Measurements from ENCODE around the gene NUDT16L1. TPM values are rescaled to one million over a fixed set of nuclear protein-coding genes. Genes with fewer than 3 reads are reported as not detected.

NUDT16L1 gene
- total and polyA plus RNA-seq, 2 of the 4 experiments (the other 2 are of a cell fraction), result 22.9 to 44.3 TPM

DNA sequence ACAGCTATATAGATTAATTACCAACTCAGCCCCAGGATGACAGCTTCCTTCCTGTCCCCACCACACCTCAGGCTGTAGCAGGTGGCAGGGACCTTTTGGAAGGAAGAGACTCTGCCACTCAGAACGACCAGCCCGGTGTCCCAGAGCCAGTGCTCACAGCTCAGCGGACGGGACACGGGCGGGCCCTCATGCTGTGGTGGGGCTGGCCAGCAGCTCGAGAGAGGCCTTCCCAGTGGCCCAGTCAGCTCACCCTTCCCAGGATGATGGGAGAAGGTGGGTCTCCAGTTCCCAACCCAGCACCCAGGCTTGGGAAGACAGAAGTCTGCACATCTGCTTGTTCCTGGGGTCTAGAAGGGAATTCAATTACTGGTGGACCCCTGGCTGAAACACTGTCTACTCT, 10.5 kb downstream of the NUDT16L1 start:
- WGBS, 2 experiments (ENCODE audit: extremely low coverage in 2 of 2, insufficient read length in 1 of 2), result no CpG with 5 or more reads among the region's 7 CpGs
- no peaks in the 10 kb centered on the region for H3K9me3 ChIP-seq (ENCODE audit: control insufficient read depth, insufficient read depth, low read length)
- CTCF ChIA-PET, result no interaction called here
- no peak overlapping the region for H2BK5ac ChIP-seq (ENCODE audit: low read depth, low read length, poor library complexity, severe bottlenecking)
- in situ Hi-C loops (cut with MboI; ENCODE audit: low sequenced_read_pairs) (no loop called here), intact Hi-C loops (cut with micrococcal nuclease) (no loop called here), dilution Hi-C loops (cut with HindIII; ENCODE audit: low sequenced_read_pairs, unreplicated experiment) (no loop called here)
- no peak overlapping the region for H2AK5ac ChIP-seq (ENCODE audit: low read depth, low read length)
- H3K27ac ChIP-seq (ENCODE audit: insufficient read depth, low read length), result no peak overlapping the region
- H3K4ac ChIP-seq (ENCODE audit: low read depth, low read length), result no peak overlapping the region
- H2BK20ac ChIP-seq (ENCODE audit: low read depth, low read length), result no peak overlapping the region
- no peaks in the 10 kb centered on the region for H3K27me3 ChIP-seq (ENCODE audit: control insufficient read depth, insufficient read depth, low read length)
- H3K23ac ChIP-seq (ENCODE audit: low read depth, low read length), result no peak overlapping the region
- H2AK9ac ChIP-seq (replicated peaks; ENCODE audit: low read depth, low read length, poor library complexity), result no peak overlapping the region
- 0 out of 2 replicates have a peak, but pooled peaks cover 3% of the 10 kb centered on the region for H3K9me1 ChIP-seq (ENCODE audit: insufficient read depth, low read length)
- ATAC-seq (ENCODE audit: low read depth) (no peak), DNase-seq (no peak)
- no peak overlapping the region for H2BK15ac ChIP-seq (ENCODE audit: low read depth, low read length)
- no peak overlapping the region for H4K91ac ChIP-seq (ENCODE audit: insufficient read depth, low read depth, low read length)
- TF ChIP-seq MAFK (IDR thresholded peaks at IDR 0.05; ENCODE audit: low read depth, low read length) (no peak), FOS (IDR thresholded peaks at IDR 0.05; ENCODE audit: low read depth, low read length) (no peak), RAD21 (IDR thresholded peaks at IDR 0.05; ENCODE audit: low read length) (no peak), RCOR1 (IDR thresholded peaks at IDR 0.05; ENCODE audit: insufficient replicate concordance, low read length) (no peak), CHD1 (IDR thresholded peaks at IDR 0.05; ENCODE audit: low read depth, low read length) (no peak), SMC3 (IDR thresholded peaks at IDR 0.05; ENCODE audit: low read depth, low read length) (no peak), POLR2A (IDR thresholded peaks at IDR 0.05; ENCODE audit: low read depth, low read length) (no peak), RFX5 (IDR thresholded peaks at IDR 0.05; ENCODE audit: low read depth, low read length) (no peak), MXI1 (IDR thresholded peaks at IDR 0.05; ENCODE audit: borderline replicate concordance, low read depth, low read length) (no peak), MAZ (IDR thresholded peaks at IDR 0.05; ENCODE audit: borderline replicate concordance, low read depth, low read length) (no peak), CEBPB (IDR thresholded peaks at IDR 0.05; ENCODE audit: low read depth, low read length) (no peak)
- TF ChIP-seq, protein P1, sequence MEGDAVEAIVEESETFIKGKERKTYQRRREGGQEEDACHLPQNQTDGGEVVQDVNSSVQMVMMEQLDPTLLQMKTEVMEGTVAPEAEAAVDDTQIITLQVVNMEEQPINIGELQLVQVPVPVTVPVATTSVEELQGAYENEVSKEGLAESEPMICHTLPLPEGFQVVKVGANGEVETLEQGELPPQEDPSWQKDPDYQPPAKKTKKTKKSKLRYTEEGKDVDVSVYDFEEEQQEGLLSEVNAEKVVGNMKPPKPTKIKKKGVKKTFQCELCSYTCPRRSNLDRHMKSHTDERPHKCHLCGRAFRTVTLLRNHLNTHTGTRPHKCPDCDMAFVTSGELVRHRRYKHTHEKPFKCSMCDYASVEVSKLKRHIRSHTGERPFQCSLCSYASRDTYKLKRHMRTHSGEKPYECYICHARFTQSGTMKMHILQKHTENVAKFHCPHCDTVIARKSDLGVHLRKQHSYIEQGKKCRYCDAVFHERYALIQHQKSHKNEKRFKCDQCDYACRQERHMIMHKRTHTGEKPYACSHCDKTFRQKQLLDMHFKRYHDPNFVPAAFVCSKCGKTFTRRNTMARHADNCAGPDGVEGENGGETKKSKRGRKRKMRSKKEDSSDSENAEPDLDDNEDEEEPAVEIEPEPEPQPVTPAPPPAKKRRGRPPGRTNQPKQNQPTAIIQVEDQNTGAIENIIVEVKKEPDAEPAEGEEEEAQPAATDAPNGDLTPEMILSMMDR (conservative IDR thresholded peaks at IDR 0.05; ENCODE audit: low read depth, low read length), result no peak
- TF ChIP-seq, protein P2, sequence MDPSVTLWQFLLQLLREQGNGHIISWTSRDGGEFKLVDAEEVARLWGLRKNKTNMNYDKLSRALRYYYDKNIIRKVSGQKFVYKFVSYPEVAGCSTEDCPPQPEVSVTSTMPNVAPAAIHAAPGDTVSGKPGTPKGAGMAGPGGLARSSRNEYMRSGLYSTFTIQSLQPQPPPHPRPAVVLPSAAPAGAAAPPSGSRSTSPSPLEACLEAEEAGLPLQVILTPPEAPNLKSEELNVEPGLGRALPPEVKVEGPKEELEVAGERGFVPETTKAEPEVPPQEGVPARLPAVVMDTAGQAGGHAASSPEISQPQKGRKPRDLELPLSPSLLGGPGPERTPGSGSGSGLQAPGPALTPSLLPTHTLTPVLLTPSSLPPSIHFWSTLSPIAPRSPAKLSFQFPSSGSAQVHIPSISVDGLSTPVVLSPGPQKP (IDR thresholded peaks at IDR 0.05; ENCODE audit: borderline replicate concordance, low read depth, low read length), result no peak
- TF ChIP-seq, protein P3, sequence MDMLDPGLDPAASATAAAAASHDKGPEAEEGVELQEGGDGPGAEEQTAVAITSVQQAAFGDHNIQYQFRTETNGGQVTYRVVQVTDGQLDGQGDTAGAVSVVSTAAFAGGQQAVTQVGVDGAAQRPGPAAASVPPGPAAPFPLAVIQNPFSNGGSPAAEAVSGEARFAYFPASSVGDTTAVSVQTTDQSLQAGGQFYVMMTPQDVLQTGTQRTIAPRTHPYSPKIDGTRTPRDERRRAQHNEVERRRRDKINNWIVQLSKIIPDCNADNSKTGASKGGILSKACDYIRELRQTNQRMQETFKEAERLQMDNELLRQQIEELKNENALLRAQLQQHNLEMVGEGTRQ (IDR thresholded peaks at IDR 0.05; ENCODE audit: low read depth, low read length), result no peak
- no peak overlapping the region for H2AFZ ChIP-seq (replicated peaks; ENCODE audit: low read length, poor library complexity)
- H4K20me1 ChIP-seq (ENCODE audit: insufficient read depth, low read length), result 0 out of 2 replicates have a peak, but pooled peaks cover 3% of the 10 kb centered on the region
- no peak overlapping the region for H4K8ac ChIP-seq (ENCODE audit: low read depth in 2 of 2, low read length in 2 of 2)
- H3K4me1 ChIP-seq (ENCODE audit: control insufficient read depth, insufficient read depth, low read length), result no peaks in the 10 kb centered on the region
- H3K79me1 ChIP-seq (ENCODE audit: low read depth in 1 of 2, low read length in 2 of 2), result peaks cover 0 to 10% of the 10 kb centered on the region in 2 experiments; a peak in 1 of 4 replicates
- H4K5ac ChIP-seq (ENCODE audit: low read depth, low read length), result no peak overlapping the region
- POLR2A ChIA-PET (ENCODE audit: unreplicated experiment), result no interaction called here
- no peak overlapping the region for H3K18ac ChIP-seq (ENCODE audit: low read depth, low read length)
- H3K14ac ChIP-seq (replicated peaks; ENCODE audit: low read depth, low read length), result no peak overlapping the region
- no peak overlapping the region for H2BK120ac ChIP-seq (ENCODE audit: low read depth, low read length)
- H3K56ac ChIP-seq (ENCODE audit: extremely low read depth, insufficient read depth, low read length), result no peak overlapping the region
- H3K4me3 ChIP-seq (ENCODE audit: insufficient read depth, low read depth, low read length), result no peak overlapping the region
- peaks cover 48% of the 10 kb centered on the region for H3K36me3 ChIP-seq (ENCODE audit: control insufficient read depth, insufficient read depth, low read length)
- BruUV-seq (replicated peaks), result no TSS peak
- H3K9ac ChIP-seq (ENCODE audit: low read depth, low read length), result no peak overlapping the region
- no peak overlapping the region for H3K4me2 ChIP-seq (ENCODE audit: low read depth, low read length)
